ENCODE data around the gene PDGFA. TPM values are rescaled to one million over a fixed set of nuclear protein-coding genes. Genes with fewer than 3 reads are reported as not detected.

PDGFA gene
- 26.2 and 33.8 TPM in 2 replicates for total RNA-seq

DNA sequence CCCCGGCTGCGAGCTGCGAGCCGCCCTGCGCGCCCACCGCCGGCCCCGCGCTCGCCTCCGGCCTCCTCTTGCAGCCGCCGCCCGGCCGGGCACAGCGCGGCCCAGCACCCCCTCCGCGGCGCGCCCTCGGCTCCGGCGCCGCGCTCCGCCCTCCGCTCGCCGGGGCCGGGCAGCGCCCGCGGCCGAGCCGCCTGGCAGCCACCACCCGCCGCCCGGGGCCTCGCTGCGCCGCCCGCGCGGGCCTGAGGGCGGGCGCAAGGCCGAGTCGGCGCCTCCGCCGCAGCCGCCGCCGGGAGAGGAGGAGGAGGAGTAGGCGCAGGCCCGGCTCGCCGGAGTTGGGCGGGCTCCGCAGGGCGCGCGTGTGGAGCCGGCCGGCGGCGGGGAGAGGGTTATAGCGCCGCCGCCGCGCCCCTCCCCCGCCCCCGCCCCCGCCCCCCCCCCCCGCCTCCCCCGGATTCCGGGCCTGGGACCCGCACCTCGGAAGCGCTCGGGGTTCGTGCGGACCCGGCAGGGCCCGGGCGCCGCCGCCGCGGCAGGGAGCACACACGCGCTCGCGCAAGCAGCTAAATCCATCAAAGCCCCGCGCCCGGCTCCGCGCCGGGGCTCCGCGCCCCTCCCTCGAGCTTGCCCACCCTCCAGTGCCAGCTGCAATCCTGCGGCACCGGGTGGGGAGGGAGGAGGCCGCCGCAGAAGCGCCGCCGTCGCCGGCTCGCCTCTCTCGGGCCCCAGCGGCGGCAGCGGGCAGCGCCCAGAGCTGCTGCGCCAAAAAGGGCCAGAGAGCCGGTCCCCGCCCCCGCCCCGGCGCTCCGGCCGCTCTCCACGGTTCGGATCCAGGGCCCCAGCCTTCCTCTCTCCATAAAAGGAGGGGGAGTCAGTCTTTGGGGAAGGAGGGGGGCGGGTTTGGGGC, at the start of gene PDGFA:
Gene PDGFA, minus strand, starts transcription at position 363 of the 907 bp plus-strand sequence. CDS start 845 bp downstream, outside the sequence.

Other genes starting within 250 kb of the PDGFA start
- not detected in 2 replicates for gene FOXL3, start 229.7 kb downstream of the PDGFA start, total RNA-seq
- 20.0 and 32.6 TPM in 2 replicates for gene DNAAF5, start 206.9 kb upstream of the PDGFA start, total RNA-seq
- 8.6 and 9.1 TPM in 2 replicates for gene PRKAR1B, start 207.4 kb upstream of the PDGFA start, total RNA-seq

All from placental epithelial cell (primary cell).